Hindlimb muscle (tissue), 1 donor: Measurements from ENCODE around the gene SPCS2. TPM values are rescaled to one million over a fixed set of nuclear protein-coding genes. Genes with fewer than 3 reads are reported as not detected.

ENCODE experiments used
- DNase-seq: peaks from one replicate; pipeline ENCODE4 v3.0.0-alpha.2; 2013
- polyA plus RNA-seq: library from polyadenylated mRNA; unstranded; fragments of 120-200 nt; gene quantifications from one replicate; pipeline ENCODE4 v1.2.1, GENCODE V29; 2013; ENCODE audit not compliant: insufficient read length

Gene SPCS2
- 82.8 TPM for polyA plus RNA-seq

GRCh38 chr11:74948898-74949752 lies at the start of gene SPCS2, which contains the start of gene XRRA1:
Gene SPCS2, plus strand, starts transcription at chr11:74949266. Its CDS starts 20 bp downstream, at chr11:74949286.
Gene XRRA1, minus strand, starts transcription at chr11:74949091. Its CDS starts 8,213 bp downstream, at chr11:74940878.
- DNase-seq = peak; percentile 98

DNA sequence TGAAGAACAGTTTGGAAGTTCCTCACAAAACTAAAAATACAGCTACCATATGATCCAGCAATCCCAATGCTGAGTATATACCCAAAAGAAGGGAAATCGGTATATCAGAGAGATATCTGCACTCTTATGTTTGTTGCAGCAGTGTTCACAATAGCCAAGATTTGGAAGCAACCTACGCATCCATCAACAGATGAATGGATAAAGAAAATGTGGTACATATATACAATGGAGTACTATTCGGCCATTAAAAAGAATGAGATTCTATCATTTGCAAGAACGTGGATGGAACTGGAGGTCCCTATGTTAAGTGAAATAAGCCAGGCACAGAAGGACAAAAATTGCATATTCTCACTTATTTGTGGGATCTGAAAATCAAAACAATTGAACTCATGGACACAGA lies 46.7 kb upstream of the SPCS2 start:
- DNase-seq = no peak

DNA sequence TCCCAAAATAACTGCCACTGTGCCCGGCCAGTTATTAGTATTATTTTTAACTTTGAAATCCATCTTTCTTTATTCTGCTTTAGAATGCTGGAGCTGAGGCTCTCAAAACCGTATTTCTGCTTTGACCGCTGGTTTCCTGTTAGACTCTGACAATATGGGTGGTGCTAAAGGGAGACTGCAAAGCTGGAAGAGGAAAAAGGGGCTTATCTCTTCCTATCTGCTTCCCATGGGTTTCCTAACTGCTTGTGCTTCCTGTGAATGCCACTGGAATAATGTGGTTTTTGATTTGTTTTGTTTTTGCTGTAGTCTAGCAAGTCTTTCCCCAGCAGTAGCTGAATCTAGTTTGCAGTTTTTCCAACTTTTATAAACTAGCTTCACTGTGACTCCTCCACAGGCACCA lies 43.7 kb upstream of the SPCS2 start:
- no peak for DNase-seq

DNA sequence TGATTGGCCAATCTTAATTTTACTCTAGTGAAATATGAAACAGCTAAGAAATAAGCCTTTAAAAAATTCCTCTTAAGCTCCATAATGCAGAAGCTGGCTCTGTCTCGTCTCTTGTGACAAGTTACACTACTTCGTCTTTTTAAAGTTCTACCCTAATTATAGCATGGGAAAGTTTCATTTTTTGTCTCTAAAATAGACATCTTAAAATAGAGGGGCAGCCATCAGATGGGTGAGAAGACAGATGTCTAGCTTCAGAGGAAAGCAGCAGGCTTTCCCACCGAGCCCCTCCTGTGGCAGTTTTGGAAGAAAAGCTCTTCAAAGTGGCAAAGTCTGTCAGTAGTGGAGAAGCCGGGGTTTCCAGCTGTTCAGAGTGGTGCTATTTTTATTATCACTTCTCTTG lies 39.7 kb upstream of the SPCS2 start:
- no peak for DNase-seq

DNA sequence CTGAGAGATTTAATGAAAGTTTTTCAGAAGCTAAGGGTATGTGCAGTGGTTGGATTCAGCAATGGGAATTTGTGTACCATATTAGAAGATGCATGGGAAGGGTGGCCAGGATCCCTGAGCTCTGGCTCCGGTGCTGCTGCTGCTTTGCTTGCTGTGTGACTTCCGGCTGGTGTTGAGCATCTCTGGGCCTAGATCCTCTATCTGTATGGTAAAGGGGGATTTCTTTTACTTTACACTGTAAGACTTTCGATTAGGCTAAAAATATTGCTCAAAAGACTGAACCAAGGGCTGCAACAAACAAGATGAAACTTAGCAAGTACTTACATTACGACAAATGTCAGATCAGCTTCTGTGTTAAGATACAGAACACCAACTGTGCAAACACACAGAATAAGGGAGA lies 39.3 kb upstream of the SPCS2 start:
- DNase-seq = no peak

- DNase-seq = no peak
Observed at GRCh38 chr11:74923125-74923524, 25.9 kb upstream of the SPCS2 start.

DNA sequence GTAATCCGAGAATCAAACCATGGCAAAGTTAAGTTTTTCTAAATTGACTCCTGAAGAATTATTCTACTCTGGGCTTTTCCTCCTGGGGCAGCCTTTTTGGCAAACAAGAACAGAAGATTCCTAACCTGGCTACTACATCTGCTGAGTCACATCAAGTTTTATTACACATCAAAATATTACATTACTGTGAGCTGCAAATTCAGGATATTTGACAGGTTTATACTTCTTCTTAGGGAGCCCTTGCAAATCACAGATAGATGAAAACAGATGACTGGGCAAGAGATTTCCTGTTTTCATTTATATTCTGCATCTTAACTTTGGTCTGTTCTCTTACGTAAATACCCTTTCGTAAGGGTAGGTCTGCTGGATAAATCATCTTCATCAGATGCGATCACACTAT lies 23.8 kb upstream of the SPCS2 start:
- DNase-seq = no peak

GRCh38 chr11:74926304-74927030 lies 22.6 kb upstream of the SPCS2 start:
- no peak for DNase-seq

- no peak for DNase-seq
Observed at GRCh38 chr11:74927496-74927895, 21.6 kb upstream of the SPCS2 start.

- peak; percentile 78 for DNase-seq
Observed at GRCh38 chr11:74929431-74930363, 19.4 kb upstream of the SPCS2 start.

GRCh38 chr11:74932169-74932568 lies 16.9 kb upstream of the SPCS2 start:
- no peak for DNase-seq

DNA sequence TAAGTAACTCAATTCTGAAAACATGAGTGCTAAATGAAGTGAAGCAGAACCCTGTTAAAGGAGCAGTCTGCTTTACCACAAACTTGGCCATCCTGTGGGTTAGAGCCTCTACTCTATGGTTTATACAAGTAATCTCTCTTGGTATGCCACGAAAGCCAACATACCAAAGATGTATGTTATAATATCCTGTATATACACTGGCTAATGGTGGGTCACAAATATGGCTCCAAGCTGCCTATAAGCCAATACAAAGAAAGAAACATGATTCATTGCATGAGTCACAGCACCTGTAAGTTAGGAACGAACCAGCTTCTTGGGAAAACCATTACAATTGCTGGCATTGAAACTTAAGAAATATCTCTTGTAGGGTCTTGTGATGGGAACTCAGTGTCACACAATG lies 16.3 kb upstream of the SPCS2 start:
- DNase-seq = no peak

DNA sequence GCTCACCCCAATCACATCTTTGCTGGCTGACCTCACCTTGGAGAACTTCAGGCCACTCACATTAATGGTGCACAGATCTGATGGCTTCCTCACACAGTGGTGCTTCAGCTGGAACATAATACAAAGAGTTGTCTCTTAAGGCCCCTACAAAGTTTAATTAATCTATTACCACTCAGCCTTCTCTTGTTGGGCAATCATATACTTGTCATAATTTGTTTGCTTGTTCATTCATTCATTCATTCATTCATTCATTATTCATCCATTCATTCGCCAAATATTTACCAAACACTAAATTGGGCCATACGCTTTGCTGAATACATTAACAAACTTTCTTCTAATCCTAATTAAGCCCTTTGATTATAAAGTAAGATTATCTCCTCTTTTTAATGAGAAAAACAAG lies 15.3 kb upstream of the SPCS2 start:
- no peak for DNase-seq

GRCh38 chr11:74935285-74935684 lies 13.8 kb upstream of the SPCS2 start:
- no peak for DNase-seq

- DNase-seq = no peak
Observed at GRCh38 chr11:74936087-74936486, 13.0 kb upstream of the SPCS2 start.

DNA sequence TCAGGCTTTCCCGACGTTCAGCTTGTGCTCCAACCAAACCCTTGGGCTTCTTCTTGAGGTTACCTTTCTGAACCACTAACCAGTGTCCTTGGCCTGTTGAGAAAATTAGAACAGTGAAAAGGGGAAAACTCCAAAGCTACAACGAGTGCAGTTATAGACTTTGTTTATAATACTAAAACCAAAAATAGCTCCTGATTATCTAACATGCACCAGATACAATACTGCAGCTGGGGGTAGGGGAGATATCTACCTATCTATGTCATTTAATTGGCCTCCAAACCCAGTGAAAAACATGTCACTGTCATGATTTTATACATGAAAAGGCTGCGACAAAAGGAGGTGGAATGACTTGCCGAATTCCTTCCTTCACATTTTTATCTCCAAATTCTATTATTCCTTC lies 12.1 kb upstream of the SPCS2 start:
- no peak for DNase-seq

DNA sequence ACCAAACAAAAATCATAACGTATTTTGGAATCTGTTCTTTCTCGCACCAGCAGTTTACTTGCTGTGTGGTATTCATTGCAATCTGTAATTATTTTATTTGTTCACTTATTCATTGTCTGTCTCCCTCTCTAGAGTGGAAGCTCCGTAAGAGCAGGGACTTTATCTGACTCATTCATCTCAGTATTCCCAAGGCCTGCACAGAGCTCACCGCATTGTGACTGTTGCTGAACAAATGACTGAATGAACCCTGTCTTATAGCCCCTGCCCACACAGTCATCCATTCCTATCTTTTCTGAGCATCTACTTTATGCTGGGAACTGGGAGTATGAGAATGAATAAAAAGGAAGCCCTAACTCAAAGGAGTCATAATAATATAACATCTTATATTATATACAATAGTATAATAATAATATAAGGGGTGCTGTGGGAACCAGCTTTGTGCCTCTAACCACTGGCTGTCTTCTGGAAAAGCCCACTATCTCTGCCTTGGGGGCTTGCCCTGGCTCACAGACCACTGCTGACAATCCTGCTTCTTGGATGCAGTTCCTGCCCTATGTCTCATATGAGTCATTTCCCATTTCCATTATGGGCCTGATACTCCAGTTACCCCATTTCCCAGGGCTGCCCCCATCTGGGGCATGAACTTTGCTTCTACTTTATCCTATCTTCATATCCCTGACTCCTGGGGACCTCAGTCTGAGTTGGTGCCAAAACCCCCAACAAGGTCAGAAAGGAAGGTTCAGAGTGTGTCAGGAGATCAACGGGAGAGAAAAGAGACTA lies 11.2 kb upstream of the SPCS2 start:
- DNase-seq = no peak

GRCh38 chr11:74941492-74941891 lies 7.6 kb upstream of the SPCS2 start:
- no peak for DNase-seq

GRCh38 chr11:74942073-74942759 lies 6.8 kb upstream of the SPCS2 start:
- DNase-seq = no peak

GRCh38 chr11:74948546-74948897 lies 544 bp upstream of the SPCS2 start:
- no peak for DNase-seq

- no peak for DNase-seq
Observed at GRCh38 chr11:74949753-74950137, 679 bp downstream of the SPCS2 start.
